Neuronal stem cell (in vitro differentiated cells): ENCODE results near the gene ZBTB40.

ENCODE experiments used
- DNase-seq: peaks from one replicate; pipeline ENCODE4 v3.0.0-alpha.2; 2013; ENCODE audit warnings: low spot score
- H2AFZ ChIP-seq: one replicate; pipeline ENCODE4 v1.6.1; 2013; ENCODE audit warnings: mild to moderate bottlenecking, low read length, inconsistent platforms
- H2AK5ac ChIP-seq: 2 replicates; pipeline ENCODE4 v1.6.1; 2013; ENCODE audit warnings: low read depth, mild to moderate bottlenecking, inconsistent platforms, low read length, moderate library complexity, mixed read lengths
- H2BK120ac ChIP-seq: 2 replicates; pipeline ENCODE4 v1.6.1; 2013; ENCODE audit warnings: low read depth, mild to moderate bottlenecking, inconsistent platforms, low read length, moderate library complexity, mixed read lengths
- H2BK12ac ChIP-seq: one replicate; pipeline ENCODE4 v1.6.1; 2013; ENCODE audit warnings: low read length, inconsistent platforms
- H2BK15ac ChIP-seq: 2 replicates; pipeline ENCODE4 v1.6.1; 2013; ENCODE audit warnings: mild to moderate bottlenecking, low read length, inconsistent platforms, mixed read lengths
- H2BK5ac ChIP-seq: one replicate; pipeline ENCODE4 v1.6.1; 2013; ENCODE audit warnings: inconsistent platforms, mild to moderate bottlenecking, low read length, moderate library complexity
- H3K14ac ChIP-seq: one replicate; pipeline ENCODE4 v1.6.1; 2013; ENCODE audit warnings: low read length, inconsistent platforms
- H3K18ac ChIP-seq: 2 replicates; pipeline ENCODE4 v1.6.1; 2013; ENCODE audit warnings: low read length, inconsistent platforms
- H3K23ac ChIP-seq: 2 replicates; pipeline ENCODE4 v1.6.1; 2013; ENCODE audit warnings: low read depth, mild to moderate bottlenecking, mixed read lengths, low read length, inconsistent platforms; ENCODE audit not compliant: poor library complexity
- H3K27ac ChIP-seq: replicated peaks from 3 replicates; pipeline ENCODE4 v1.5.1; 2013; ENCODE audit warnings: low read length, inconsistent platforms
- H3K27me3 ChIP-seq, 3 experiments: 2 replicates each; pipeline ENCODE4 v1.6.1; 2013; ENCODE audit warnings: low read length in 3 of 3, mild to moderate bottlenecking in 2 of 3, inconsistent platforms in 1 of 3, low read depth in 1 of 3, mixed read lengths in 1 of 3, moderate library complexity in 1 of 3; ENCODE audit not compliant: control insufficient read depth in 3 of 3, insufficient read depth in 3 of 3
- H3K36me3 ChIP-seq, 2 donors: replicated peaks in 1 of 2; 2 replicates each; pipeline ENCODE4 v1.6.1; 2013; ENCODE audit warnings: low read length in 2 of 2; ENCODE audit not compliant: control insufficient read depth in 2 of 2, insufficient read depth in 2 of 2
- H3K4ac ChIP-seq: 2 replicates; pipeline ENCODE4 v1.6.1; 2013; ENCODE audit warnings: inconsistent platforms, mild to moderate bottlenecking, low read length, moderate library complexity
- H3K4me1 ChIP-seq, 2 donors: 1 replicate in 1 of 2; 2 replicates in 1 of 2; pipeline ENCODE4 v1.6.1; 2013; ENCODE audit warnings: low read length in 2 of 2, low read depth in 1 of 2; ENCODE audit not compliant: control insufficient read depth in 2 of 2, insufficient read depth in 1 of 2
- H3K4me2 ChIP-seq: one replicate; pipeline ENCODE4 v1.6.1; 2013; ENCODE audit warnings: mild to moderate bottlenecking, low read length, inconsistent platforms; ENCODE audit not compliant: insufficient read depth, poor library complexity, severe bottlenecking
- H3K4me3 ChIP-seq, 2 donors: 2 replicates each; pipeline ENCODE4 v1.5.1; 2013; ENCODE audit warnings: low read length in 2 of 2, mild to moderate bottlenecking in 2 of 2, inconsistent platforms in 1 of 2, moderate library complexity in 1 of 2
- H3K79me1 ChIP-seq: one replicate; pipeline ENCODE4 v1.6.1; 2013; ENCODE audit warnings: low read depth, mild to moderate bottlenecking, inconsistent platforms, low read length, moderate library complexity
- H3K9ac ChIP-seq: one replicate; pipeline ENCODE4 v1.6.1; 2013; ENCODE audit warnings: mild to moderate bottlenecking, low read depth, low read length, inconsistent platforms; ENCODE audit not compliant: poor library complexity
- H3K9me3 ChIP-seq, 2 donors: replicated peaks in 1 of 2; 2 replicates each; pipeline versions ENCODE3 to v1.6.1; 2013; ENCODE audit warnings: low read length in 2 of 2, mild to moderate bottlenecking in 2 of 2, inconsistent platforms in 1 of 2, low read depth in 1 of 2, mixed read lengths in 1 of 2, moderate library complexity in 1 of 2; ENCODE audit not compliant: control insufficient read depth in 2 of 2, insufficient read depth in 1 of 2
- H4K8ac ChIP-seq: one replicate; pipeline ENCODE4 v1.6.1; 2013; ENCODE audit warnings: low read depth, mild to moderate bottlenecking, inconsistent platforms, low read length, moderate library complexity
- H4K91ac ChIP-seq: one replicate; pipeline ENCODE4 v1.6.1; 2013; ENCODE audit warnings: low read length, low read depth, mild to moderate bottlenecking, inconsistent platforms; ENCODE audit not compliant: poor library complexity
- WGBS, 2 donors: extraction: QIAGEN DNeasy Blood & Tissue Kit; methylation state at CpG; one replicate each; pipeline ENCODE4 v1.1.7; 2013; ENCODE audit warnings: missing lambda C conversion rate in 2 of 2, mixed read lengths in 1 of 2; ENCODE audit not compliant: insufficient read length in 2 of 2, insufficient replicate concordance in 1 of 2; ENCODE audit errors: extremely low coverage in 2 of 2; 5-methylcytosine and 5-hydroxymethylcytosine counted together

Gene ZBTB40

GRCh38 chr1:22572818-22573217 is 121.2 kb downstream of the ZBTB40 start:
- no peak for DNase-seq
- Histone ChIP-seq H3K4ac (no peak overlapping the region), H2BK5ac (no peak overlapping the region), H4K91ac (no peak overlapping the region), H3K9ac (no peak overlapping the region), H3K4me1 (peaks cover 0 to 2% of the 10 kb centered on the region in 2 donors), H3K4me2 (no peak overlapping the region), H2BK15ac (no peak overlapping the region), H4K8ac (no peak overlapping the region), H2AFZ (no peak overlapping the region), H3K36me3 (peaks cover 0 to under 1% of the 10 kb centered on the region in 2 donors), H3K18ac (peak overlapping the region; percentile 13), H2BK12ac (no peak overlapping the region), H2BK120ac (no peak overlapping the region), H3K79me1 (no peaks in the 10 kb centered on the region), H3K9me3 (peaks cover under 1 to 6% of the 10 kb centered on the region in 2 donors), H3K27ac (no peak overlapping the region), H3K4me3 (no peak overlapping the region), H3K23ac (no peak overlapping the region), H3K27me3 (peaks cover 0 to 54% (median 2%) of the 10 kb centered on the region in 3 experiments), H3K14ac (no peak overlapping the region), H2AK5ac (no peak overlapping the region)
- WGBS, 2 donors = no CpG with 5 or more reads among the region's 9 CpGs

DNA sequence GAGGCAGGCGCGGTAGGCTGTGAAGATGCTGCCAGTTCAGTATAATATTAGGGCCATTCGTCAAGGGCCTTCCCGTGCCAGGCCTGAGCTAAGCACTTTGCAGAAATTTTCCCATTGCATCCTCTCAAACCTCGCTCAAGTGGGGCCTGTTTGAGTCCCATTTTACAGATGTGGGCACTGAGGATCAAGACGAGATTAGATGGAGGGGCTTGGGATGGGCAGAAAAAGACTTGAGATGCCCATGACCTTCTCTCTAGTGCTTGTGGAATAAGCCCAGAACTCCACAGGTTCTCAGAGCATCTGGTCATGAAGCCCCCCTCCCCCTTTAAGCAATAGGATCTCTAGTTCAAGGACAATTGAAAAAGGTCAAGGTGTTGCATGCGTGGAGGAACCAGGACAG is 121.6 kb downstream of the ZBTB40 start:
- no CpG with 5 or more reads among the region's 7 CpGs for WGBS, 2 donors
- Histone ChIP-seq H3K4me3 (no peak overlapping the region), H2AK5ac (no peak overlapping the region), H2BK12ac (no peak overlapping the region), H3K23ac (no peak overlapping the region), H3K79me1 (no peaks in the 10 kb centered on the region), H3K4ac (no peak overlapping the region), H2AFZ (no peak overlapping the region), H3K14ac (no peak overlapping the region), H4K8ac (no peak overlapping the region), H3K27ac (no peak overlapping the region), H3K4me1 (peaks cover 0 to 2% of the 10 kb centered on the region in 2 donors), H3K9ac (no peak overlapping the region), H2BK15ac (no peak overlapping the region), H3K4me2 (no peak overlapping the region), H2BK120ac (no peak overlapping the region), H3K9me3 (peaks cover 3 to 10% of the 10 kb centered on the region in 2 donors), H3K36me3 (peaks cover 0 to 3% of the 10 kb centered on the region in 2 donors), H2BK5ac (no peak overlapping the region), H4K91ac (no peak overlapping the region), H3K18ac (peak overlapping the region; percentile 13), H3K27me3 (peaks cover 0 to 50% (median 6%) of the 10 kb centered on the region in 3 experiments)
- DNase-seq = no peak

DNA sequence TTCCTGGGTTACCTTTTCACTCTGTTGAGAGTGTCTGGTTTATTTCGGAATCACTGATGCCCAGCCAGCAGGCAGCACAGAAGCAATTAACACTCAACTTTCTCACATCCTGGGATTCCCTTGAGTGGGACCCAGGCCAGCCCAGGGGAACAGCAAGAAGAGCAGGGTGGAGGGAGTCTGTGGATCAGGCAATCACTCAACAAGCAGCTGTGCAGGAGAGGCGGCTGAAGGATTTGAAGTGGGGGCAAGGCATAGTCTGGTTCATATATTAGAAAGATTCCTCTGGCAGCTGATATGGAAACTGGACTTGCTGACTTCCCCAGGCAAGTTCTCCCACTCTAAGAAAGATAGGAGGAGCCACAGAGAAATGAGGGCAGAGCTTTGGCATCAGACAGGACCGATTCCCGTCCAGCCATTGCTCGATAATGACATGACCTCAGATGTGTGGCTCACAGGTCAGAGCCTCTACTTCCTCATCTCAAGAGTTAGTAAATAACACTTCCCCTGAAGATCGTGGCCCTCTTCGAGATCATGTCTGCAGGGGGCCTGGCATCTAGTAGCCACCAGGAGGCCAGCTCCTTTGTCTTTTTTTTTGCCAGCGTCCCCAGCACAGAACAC is 124.0 kb downstream of the ZBTB40 start:
- Histone ChIP-seq H3K79me1 (no peaks in the 10 kb centered on the region), H3K18ac (no peak overlapping the region), H2BK12ac (no peak overlapping the region), H2BK120ac (no peak overlapping the region), H2BK15ac (no peak overlapping the region), H2BK5ac (no peak overlapping the region), H3K36me3 (peaks cover 0 to 9% of the 10 kb centered on the region in 2 donors), H3K27me3 (peaks cover 0 to 38% (median 9%) of the 10 kb centered on the region in 3 experiments), H3K4me1 (no peaks in the 10 kb centered on the region), H4K91ac (no peak overlapping the region), H3K9ac (no peak overlapping the region), H3K27ac (no peak overlapping the region), H3K9me3 (peaks cover 3 to 19% of the 10 kb centered on the region in 2 donors), H2AK5ac (no peak overlapping the region), H2AFZ (no peak overlapping the region), H3K4ac (no peak overlapping the region), H3K4me3 (no peak overlapping the region), H3K4me2 (no peak overlapping the region), H4K8ac (no peak overlapping the region), H3K14ac (no peak overlapping the region), H3K23ac (no peak overlapping the region)
- no CpG with 5 or more reads among the region's 8 CpGs for WGBS, 2 donors
- DNase-seq = no peak

DNA sequence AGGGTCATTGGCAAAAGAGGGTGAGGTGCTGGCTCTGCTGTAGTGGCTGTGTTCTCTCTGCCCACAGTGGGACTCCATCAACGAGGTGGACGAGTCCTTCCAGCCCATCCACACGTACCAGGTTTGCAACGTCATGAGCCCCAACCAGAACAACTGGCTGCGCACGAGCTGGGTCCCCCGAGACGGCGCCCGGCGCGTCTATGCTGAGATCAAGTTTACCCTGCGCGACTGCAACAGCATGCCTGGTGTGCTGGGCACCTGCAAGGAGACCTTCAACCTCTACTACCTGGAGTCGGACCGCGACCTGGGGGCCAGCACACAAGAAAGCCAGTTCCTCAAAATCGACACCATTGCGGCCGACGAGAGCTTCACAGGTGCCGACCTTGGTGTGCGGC is 124.5 kb downstream of the ZBTB40 start:
- Histone ChIP-seq H3K4me2 (no peak overlapping the region), H3K9me3 (peaks cover 3 to 19% of the 10 kb centered on the region in 2 donors), H2BK15ac (no peak overlapping the region), H2BK120ac (no peak overlapping the region), H2AFZ (no peak overlapping the region), H3K4ac (no peak overlapping the region), H3K36me3 (peaks cover 0 to 9% of the 10 kb centered on the region in 2 donors), H3K27me3 (peaks cover 0 to 35% (median 9%) of the 10 kb centered on the region in 3 experiments), H3K9ac (no peak overlapping the region), H4K8ac (no peak overlapping the region), H2BK12ac (no peak overlapping the region), H3K14ac (no peak overlapping the region), H2AK5ac (peak overlapping the region; percentile 17), H3K27ac (no peak overlapping the region), H3K79me1 (no peaks in the 10 kb centered on the region), H3K18ac (peak overlapping the region; percentile 25), H3K23ac (peak overlapping the region; percentile 62), H3K4me1 (no peaks in the 10 kb centered on the region), H3K4me3 (no peak overlapping the region), H2BK5ac (no peak overlapping the region), H4K91ac (no peak overlapping the region)
- no CpG with 5 or more reads among the region's 23 CpGs for WGBS, 2 donors
- DNase-seq = no peak
